CD4-positive, alpha-beta T cell treated with Interleukin-10 for 1 hour (primary cell): ENCODE measurements around the gene KCNT2.
A peak's percentile ranks its signal among the peaks of the same experiment; 100 is the strongest.

Experiments used
- DNase-seq: peaks from one replicate; pipeline ENCODE4 v3.0.0-alpha.2; 2020

Gene KCNT2

DNA sequence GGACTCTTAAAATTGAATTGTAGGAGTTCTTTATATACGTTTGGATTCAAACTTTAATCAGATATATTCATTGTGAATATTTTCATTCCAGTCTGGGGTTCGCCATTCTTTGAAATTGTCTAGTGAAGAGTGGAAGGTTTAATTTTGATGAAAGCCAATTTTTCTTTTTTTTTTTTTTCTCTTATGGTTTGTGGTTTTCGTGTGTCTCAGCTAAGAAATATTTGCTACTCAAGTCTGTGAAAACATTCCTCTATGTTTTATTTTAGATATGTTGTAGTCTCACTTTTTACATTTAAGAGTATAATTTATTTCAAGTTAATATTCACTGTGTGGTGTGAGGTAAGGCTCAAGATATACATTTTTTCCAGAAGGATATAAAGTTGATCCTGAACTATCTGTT is 220.5 kb downstream of the KCNT2 start:
- DNase-seq = no peak

GRCh38 chr1:196385109-196385508 is 223.1 kb downstream of the KCNT2 start:
- DNase-seq = no peak

GRCh38 chr1:196382383-196382782 is 225.9 kb downstream of the KCNT2 start:
- DNase-seq = no peak

- no peak for DNase-seq
Measured at GRCh38 chr1:196381544-196381943, 226.7 kb downstream of the KCNT2 start.

- DNase-seq = no peak
Measured at GRCh38 chr1:196380316-196380715, 227.9 kb downstream of the KCNT2 start.

- DNase-seq = no peak
Measured at GRCh38 chr1:196377811-196378210, 230.4 kb downstream of the KCNT2 start.

GRCh38 chr1:196376630-196377328 is 231.5 kb downstream of the KCNT2 start:
- DNase-seq = no peak

DNA sequence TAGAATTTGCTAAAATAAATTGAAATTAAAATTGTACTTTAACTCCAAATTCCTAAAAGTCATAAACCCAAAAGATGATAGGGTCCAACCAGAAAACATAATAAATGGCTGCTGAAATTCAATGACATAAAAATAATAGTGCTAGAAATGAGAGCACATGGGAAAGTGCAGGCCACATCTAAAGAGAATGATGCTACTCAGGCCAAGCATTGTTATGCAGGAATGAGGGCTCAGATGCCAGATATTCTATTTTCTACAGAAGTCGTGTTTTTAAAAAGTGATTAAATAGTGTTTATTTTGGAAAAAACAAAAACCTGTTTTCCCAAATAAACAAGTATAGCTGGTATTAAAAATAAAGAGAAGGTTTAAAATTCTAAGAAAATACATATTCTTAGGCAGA is 234.4 kb downstream of the KCNT2 start:
- DNase-seq = no peak

DNA sequence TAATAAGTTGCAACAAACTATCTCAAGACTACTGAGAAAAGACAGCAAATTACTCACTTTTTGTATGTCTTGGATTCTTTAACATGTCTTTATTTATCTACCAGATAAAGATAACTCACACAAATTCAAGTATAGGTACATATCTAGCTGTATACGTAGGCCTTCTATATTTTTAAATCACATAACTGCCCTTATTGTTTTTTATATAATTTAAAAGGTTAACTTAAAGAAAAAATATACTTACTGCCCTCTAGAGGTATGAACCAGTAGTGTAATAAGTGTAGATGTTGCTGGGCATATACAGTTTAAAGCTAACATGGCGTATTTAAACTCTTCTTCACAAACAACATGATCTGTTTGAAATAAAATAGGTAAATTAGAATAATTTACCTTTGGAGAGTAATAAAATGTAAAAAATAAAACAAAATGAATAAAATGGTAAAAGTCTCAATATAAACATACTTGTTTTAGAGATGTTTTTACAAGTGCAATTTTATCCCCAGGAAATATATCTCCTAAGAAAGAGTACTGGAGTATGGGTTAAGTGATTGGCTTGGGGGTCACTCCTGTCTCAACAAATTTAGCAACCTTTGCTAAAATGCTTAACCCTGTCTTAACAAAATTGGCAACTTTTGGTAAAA is 235.2 kb downstream of the KCNT2 start:
- DNase-seq = peak; percentile 14

DNA sequence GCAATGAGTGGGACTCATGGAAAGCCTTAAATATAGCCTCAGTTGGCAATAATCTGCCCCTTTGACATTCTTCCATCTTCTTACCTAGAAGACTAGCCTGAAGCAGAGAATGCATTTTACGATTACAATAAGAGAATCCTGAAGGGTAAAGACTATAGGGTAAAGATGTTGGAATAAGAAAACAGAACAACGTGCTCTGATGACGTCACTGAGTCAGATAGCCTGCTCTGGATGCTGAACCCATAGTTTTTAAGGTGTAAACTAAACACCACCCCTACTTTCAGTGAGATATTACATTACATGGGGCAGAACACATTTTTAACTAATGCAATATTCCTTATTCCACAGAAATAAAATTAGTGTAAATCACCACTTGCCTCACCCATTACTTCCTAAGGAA is 240.4 kb downstream of the KCNT2 start:
- no peak for DNase-seq

- no peak for DNase-seq
Measured at GRCh38 chr1:196366817-196367495, 241.3 kb downstream of the KCNT2 start.

DNA sequence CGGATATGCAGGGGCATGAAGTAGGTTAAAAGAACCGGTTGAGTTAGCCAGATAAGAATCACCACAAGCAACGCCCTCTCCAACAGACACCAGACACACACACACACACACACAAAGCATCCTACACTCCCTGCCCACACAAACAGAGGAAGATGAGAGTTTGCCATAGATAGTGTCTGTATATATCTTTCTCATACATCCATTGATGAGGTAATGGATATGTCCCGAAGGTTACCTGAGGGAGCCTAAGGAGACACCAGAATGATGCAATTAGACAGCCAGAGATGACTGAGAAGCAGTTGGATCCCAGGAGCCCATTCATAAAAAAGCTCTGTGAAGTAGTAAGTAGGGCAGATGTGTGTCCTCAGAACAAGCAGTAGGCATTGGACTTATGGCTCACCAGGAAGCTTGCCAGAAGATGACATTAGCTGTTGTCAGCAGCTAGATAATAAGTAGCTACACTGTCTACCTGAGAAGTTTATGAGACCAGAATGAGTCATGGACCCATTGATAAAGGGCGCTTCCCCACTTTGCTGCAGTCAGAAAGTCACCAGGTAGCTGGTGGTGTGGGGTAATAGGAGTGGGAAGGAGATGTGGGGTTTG is 247.0 kb downstream of the KCNT2 start:
- DNase-seq = no peak

- DNase-seq = no peak
Measured at GRCh38 chr1:196357913-196358312, 250.3 kb downstream of the KCNT2 start.

GRCh38 chr1:196355206-196355786 is 252.9 kb downstream of the KCNT2 start:
- no peak for DNase-seq

- no peak for DNase-seq
Measured at GRCh38 chr1:196344453-196344852, 263.8 kb downstream of the KCNT2 start.

DNA sequence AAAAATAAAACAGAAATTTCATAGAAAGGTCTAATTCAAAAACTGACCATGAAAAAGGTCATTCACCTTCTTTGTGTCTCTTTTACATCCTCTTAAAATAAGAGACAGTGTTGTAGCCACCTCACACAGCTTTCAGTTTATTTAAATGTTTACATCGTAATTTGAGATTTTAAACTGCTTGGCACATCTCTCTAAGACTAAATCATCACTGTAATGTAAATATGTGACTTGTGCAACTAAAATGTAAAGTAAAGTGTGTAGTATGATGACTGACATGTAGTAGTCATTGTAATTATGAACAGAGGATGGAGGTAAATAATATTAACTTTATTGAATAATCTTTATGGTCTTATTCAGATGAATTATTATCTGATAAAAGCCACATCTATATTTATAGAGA is 283.9 kb downstream of the KCNT2 start:
- no peak for DNase-seq

DNA sequence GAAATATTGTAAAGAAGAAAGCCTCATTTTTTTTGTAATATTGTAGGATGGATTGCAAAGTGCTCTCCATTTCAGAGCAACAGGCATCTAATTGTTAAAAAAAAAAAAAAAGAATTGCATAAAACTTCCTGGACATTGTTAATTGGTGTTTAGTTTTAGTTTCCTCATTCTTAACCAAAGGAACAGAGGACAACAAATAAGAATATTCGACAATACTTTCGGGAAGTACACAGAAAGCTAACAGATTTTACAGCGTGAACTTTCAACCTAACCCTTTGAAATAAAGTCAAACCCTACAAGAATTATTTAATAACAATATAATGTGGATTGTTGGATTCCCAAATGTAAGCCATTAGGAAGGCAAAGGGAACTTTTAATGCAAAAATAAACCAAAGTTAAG is 284.4 kb downstream of the KCNT2 start:
- DNase-seq = no peak

DNA sequence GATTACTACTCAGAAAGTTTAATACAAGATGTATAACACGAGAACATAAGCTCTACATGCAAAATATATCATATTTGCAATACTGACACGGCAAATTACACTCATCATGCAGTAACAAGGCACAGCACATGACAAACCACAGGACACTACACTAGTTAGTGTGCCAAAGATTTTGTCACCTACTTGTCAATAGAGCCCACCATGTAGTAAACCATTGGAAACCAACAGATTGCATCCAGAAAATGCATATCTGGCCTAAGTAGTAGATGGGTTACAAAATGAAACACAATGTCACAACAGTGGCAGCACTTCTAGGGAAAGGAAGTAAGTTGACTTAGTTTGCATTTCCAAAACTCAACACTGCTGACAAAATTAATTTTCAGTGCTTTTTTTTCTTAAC is 288.9 kb downstream of the KCNT2 start:
- no peak for DNase-seq

DNA sequence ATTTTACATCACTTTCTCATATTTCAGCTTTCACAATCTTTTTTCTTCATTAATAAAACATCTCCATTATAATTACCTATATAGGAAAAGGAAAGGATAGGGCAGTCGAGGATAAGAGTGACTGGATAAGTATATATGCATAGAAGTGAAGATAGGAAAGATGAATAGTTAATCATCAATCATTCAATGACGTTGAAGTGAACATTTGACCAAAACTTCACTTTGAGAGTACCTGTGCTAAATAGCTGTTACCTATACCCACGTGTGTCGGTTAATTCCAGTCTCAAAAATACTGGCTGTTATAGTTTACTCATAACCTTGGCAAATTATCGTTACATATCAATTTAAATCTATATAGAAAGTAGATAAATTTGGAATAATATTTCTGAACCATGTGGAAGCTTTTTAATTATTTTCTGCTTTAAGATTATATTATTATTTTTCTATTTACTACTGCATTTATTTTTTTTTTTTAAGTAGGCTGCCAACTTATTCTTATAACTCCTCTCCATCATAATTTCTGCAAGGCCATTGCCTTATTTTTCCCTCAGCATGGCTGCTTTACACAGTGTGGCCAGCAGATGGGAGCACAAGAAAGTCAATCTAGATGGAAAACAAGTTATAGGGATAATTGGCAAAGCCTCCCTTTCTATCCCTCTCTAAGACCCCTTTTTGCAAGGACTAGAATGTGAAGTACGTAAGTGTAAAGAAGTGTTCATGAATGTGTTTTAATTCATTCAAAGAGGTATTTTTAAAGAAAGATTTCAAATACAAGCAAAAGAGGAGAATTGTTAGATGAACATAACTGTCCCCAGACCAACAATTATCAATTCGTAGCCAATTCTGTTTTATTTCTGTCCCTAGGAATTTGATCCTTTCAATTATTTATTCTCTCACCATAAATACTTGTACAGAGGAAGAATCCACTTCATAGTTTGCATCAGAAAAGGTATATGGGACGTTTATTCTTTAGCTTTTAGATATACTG is 290.4 kb downstream of the KCNT2 start:
- no peak for DNase-seq

- DNase-seq = no peak
Measured at GRCh38 chr1:196312739-196313138, 295.5 kb downstream of the KCNT2 start.

DNA sequence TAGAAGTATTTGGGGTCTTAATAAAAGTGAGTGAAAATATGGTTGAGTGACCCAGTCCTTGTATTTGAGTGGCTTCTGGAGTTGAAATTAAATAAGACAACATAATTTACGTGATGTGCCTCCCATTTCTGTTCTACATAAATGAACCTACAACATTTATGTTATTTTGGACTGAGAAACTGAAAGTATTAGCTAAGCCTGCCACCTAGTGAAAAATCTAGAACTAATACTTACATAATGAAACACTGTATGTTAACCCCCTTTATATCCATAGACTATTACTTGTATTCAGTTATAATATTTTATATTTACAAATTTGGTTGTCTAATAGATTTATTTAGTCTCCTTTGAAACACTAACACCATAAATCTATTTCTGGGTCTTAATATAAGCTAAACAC is 298.9 kb downstream of the KCNT2 start:
- no peak for DNase-seq

DNA sequence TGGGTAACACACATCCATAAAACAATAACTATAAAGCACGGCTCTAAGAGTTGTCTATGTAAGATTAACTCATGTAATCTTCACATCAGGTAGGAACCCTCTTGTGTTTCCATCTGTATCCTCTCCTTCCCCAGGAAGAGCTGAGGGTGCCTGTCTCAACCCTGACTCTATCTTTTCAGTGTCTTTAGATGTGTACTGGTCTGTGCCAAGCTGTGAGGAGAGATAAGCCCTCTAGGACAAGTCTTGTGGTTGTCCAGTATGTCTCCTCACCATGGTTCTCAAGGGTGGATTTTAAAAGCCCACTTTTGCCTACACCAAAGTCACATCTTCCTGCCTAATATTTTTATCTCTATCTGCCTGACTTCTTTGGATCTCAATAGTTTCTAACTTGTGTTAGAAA is 300.1 kb downstream of the KCNT2 start:
- no peak for DNase-seq
